NCI-H2107 (cell line): ENCODE measurements around the gene CNNM2.
"Not testable (repeated sequence)": the region's sequence is repeated elsewhere in the genome, so short reads cannot be mapped to it uniquely, and the experiment has no call there.

Source experiments
- DNase-seq: peaks from one replicate; lab custom pipeline; 2025; lab: John Stamatoyannopoulos, UW

Gene CNNM2

DNA sequence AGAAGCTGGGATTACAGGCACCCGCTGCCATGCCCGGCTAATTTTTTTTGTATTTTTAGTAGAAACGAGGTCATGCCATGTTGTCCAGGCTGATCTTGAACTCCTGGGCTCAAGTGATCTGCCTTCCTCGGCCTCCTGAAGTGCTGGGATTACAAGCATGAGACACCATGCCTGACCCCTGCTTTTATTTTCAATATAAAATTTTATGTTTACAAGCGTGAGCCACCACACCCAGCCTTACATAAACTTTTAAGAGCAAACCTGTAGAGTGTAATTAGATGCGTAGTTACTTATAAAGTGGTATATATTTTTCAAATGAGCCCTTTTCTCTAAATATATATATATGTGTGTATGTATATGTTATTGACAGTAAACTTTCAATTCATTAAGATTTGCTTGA, 8.7 kb downstream of the CNNM2 start:
- DNase-seq = no peak

DNA sequence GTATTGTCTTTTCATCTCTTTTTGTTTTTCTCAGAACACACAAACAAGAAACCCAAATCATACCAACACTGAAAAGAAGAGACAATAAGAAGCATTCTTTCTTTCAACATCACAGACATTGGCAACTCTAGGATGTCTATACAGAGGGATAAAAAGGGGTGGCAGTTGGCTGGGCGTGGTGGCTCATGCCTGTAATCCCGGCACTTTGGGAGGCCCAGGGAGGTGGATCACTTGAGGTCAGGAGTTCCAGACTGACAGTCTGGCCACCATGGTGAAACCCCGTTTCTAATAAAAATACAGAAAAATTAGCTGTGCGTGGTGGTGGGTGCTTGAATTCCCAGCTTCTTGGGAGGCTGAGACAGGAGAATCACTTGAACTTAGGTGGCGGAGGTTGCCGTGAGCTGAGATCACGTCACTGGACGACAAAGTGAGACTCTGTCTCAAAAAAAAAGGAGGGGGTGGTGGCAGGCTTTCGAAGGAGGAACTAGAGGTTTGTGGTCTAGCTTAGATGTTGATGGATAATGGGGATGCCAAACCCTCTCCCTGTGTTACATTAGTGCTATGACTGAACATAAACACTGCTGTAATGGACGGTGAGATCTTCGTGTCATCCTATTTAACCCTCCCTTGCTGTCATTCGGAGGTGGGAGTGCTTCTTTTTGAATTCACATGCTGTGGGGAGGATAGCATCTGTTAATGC, 9.4 kb downstream of the CNNM2 start:
- no peak for DNase-seq

DNA sequence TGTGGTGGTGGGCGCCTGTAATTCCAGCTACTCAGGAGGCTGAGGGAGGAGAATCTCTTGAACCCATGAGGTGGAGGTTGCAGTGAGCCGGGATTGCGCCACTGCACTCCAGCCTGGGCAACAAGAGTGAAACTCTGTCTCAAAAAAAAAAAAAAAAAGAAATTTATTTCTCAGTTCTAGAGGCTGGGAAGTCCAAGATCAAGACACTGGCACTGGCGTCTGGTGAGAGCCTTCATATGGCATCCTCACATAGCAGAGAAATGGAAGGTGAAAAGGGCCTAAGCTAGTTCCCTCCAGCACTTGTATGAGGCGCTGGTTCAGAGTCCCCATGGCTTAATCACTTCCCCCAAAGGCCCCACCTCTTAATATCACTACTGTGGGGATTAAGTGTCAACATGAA, 10.3 kb downstream of the CNNM2 start:
- not testable (repeated sequence) for DNase-seq

DNA sequence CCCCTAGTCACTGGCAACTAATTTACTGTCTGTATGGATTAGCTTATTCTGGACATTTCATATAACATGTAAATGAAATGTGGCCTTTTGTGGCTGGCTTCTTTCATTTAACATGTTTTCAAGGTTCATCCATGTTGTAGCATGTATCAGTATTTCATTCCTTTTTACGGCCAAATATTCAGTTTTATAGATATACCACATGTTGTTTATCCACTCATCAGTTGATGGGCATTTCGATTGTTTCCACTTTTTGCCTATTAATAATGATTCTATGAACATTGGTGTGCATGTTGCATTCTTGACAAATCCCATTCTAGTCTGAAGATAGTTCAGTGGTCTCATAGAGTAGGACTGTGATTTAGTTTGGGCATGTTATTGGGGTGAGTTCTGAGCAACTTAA, 12.6 kb downstream of the CNNM2 start:
- no peak for DNase-seq

DNA sequence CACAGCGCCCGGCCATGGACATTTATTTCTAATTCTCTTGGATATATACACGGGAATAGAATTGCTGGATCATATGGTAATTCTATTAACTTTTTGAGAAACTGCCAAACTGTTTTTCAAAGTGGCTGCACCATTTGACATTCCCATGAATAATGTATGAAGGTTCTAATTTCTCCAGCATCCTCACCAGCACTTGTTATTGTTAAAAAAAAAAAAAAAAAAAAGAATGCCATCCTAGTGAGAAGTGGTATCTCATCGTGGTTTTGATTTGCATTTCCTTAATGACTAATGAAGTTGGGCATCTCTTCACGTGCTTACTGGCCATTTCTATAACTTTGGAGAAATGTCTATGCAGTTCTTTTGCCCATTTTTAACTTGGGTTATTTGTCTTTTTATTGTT, 13.5 kb downstream of the CNNM2 start:
- no peak for DNase-seq

DNA sequence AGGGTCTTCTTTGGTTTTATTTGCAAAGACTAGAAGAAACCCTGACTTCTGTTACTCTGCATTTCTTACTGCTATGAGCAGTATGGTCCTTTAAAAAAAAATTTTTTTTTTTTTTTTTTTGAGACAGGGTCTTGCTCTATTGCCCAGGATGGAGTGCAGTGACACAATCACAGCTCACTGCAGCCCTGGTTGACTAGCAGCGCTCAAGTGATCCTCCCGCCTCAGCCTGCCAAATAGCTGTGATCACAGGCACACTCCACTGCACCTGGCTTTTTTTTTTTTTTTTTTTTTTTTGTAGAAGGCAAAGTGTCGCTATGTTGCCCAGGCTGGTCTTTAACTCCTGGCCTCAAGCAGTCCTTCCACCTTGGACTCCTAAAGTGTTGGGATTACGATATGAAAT, 17.4 kb downstream of the CNNM2 start:
- DNase-seq = no peak

DNA sequence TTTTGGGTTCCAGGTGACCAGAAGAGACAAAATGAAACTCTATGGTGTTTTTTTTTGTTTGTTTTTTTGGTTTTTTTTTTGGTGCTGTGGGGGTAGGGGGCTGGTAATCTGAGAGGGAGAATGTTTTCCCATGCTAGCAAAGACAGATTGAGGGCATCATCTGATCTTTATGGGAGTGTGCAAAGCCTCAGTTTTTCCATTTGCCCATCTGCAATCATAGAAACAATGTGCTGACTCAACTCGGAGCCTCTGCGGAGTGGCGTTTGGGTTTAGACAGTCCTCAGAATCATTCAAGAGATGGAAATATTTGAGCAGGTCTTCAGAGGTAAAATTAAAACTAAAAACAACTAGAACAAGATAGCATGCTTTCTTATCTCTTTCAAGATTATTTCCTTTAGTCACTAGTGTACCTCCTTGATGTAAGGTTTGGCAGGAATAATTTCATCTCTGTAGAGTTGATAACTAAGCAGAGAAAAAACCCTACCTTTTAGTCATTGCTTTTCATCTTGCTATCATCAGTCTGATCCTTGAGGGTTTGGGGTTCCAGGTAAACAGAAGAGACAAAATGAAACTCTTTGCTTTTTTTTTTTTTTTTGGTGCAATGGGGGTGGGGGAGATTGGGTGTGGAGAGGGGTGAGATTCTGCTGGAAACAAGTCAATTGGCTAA, 18.0 kb downstream of the CNNM2 start:
- no peak for DNase-seq

DNA sequence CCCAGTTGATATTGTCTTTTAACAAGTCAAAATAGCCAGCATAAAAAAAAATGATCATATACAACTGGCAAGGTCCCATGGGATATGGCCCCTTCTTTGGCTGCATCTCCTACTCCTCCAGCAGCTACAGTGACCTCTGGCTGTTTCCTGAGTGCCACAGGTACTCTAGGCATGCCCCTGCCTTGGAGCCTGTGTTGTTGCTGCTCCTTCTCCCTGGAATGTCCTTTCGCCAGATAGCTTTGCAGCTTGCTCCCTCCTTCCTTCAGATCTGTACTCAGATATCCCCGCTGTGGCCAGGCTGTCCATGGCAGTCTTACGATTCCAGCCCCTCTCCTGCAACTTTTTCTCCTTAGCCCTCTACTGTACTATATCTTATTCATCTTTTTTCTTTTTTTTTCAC, 23.3 kb downstream of the CNNM2 start:
- DNase-seq = no peak

DNA sequence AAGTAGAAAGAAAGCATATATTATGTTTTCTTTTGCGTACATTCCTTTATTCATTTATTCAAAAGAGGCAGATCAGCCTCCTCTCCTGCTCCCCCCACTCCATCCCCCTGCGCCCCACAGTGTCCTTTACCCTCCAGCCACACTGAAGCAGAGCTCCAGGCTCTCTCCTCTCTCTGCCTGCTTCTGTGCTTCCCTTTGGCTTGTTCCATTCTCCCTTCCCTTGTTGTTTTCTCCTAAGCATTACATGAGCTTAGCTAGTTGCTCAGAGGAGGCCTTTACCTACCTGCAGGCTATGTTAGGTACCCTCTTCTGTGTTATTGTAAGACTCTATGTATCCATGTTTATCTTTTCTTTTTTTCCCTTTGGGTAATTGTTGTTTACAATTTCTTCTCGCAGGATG, 27.4 kb downstream of the CNNM2 start:
- DNase-seq = no peak

DNA sequence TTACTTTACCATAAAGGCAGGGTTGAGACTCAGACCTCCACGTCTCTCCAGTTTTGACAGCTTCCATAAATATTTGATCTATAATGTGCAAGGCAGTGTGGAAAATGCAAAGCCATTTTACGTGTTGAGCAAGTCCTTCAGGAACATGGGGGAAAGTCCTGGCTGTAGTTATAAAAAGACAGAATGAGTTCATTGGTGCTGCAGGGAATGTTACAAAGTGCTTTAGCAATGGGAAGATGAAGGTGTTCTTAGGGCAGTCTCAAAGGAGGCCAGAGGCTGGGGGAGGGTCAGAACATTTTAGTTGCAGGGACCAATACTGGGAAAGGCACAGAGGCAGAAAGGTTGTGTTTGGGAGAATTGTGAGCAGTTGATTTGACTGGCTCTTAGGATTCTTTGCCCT, 27.9 kb downstream of the CNNM2 start:
- DNase-seq = no peak

DNA sequence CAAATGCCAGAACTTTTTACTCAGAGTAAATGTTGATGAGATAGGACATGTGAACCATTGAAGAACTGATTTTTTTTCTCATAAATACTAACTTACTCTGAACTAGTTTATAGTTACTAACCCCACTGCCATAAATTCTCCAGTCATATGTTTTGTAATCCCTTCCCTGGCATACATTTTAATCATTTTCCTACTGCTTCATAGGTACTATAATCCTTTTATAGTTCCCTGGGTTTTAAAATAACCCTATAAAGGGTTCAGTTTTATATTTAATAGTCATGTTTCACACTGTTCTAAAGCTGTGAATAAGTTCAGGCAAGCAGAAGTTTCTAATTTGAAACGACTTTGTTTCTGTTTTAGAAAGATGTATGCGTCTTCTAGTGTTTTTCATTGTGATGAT, 28.9 kb downstream of the CNNM2 start:
- no peak for DNase-seq

DNA sequence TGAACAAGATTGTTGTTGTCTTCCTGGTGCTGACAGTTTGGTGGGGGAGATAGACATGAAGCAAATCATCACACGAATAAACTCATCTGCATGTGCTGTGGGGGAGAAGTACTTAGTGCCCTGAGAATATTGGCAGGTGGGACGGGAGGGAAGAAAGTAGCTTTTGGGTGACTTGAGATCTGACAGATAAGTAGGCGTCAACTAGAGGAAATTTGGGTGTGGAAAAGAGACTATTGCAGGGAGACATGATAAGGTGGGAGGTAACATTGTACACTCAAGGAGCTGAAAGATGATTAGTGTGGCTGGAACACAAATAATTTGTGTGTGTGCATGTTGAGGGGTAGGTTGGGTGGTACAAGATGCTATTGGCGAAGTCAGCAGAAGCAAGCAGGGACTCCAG, 30.1 kb downstream of the CNNM2 start:
- no peak for DNase-seq

DNA sequence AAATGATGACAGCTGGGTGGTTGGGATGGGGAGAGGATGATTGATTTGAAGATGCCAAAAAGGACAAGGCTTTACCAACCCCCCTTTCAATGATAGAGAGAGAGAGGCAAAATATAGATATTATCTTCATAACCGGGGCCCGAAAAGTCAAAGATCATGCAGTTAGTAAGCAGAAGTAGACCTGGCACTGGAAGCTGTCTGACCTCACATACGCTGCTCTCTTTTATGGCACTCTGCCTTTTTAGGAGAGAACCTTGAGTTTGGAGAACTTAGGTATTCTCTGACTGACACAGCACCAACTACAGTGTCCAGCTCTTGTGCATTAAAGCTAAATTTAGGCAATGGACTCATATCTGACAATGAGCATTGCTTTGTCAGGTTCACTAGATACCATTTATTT, 30.7 kb downstream of the CNNM2 start:
- no peak for DNase-seq

DNA sequence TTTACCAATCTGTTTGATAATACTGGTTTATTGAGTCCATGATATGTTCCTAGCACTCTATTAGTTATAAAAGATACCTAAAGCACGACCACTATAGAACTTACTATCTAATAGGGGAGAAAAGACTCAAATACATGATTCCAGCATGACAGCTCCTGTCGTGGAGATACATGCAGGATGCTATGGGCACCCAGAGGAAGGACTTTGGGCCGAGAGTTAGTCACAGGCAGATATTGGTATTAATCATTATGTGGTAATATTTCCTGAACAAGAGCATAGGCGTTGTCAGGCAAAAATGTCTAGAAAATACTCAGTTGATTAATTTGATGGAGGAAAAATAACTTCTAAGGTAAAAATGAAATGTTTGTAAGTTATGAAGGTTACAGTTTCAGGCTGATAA, 31.8 kb downstream of the CNNM2 start:
- no peak for DNase-seq

DNA sequence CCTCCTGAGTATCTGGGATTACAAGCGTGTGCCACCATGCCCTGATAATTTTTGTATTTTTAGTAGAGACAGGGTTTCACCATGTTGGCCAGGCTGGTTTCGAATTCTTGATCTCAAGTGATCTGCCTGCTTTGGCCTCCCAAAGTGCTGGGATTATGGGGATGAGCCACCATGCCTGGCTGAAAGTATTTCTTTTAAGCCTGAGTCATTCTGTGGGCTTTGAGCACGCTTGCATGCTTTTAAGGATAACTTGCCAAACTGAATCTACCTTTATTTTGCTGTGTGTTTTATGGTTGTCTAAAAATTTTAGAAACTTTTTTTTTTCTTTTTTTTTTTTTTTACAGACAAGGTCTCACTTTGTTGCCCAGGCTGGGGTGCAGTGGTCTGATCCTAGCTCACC, 33.2 kb downstream of the CNNM2 start:
- DNase-seq = no peak

DNA sequence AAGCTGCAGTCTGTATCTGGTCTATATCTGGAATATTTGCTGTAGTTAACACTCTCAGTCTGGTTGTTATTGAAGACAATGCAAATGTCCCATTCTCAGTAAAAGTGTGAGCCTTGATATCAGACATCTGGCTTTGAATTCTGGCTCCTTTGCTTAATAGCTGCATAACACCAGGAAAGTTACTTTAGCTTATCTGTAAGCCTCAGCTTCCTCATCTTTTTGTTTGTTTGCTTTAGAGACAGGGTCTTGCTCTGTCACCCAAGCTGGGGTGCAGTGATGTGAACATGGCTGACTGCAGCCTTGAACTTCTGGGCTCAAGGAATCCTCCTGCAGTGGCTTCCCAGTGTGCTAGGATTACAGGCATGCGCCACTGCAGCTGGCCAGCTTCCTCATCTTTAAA, 41.3 kb downstream of the CNNM2 start:
- DNase-seq = no peak

DNA sequence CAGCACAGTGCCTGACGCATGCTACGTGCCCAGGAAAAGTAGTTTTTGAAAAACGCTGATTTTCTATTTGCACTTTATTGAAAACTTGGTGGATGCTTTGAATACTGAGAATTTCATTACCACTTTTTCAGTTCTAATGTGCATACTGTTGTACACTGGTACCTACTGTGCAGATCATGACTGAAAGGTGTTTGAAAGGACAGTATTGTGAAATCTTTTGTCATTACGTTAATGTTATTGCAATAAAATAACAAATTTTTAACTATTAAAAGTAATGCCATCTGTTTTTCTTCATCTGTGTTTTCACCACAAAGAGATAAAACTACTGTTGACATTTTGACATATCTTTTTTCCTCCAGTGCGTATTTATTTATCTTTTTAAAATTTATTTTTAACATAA, 42.1 kb downstream of the CNNM2 start:
- DNase-seq = no peak

DNA sequence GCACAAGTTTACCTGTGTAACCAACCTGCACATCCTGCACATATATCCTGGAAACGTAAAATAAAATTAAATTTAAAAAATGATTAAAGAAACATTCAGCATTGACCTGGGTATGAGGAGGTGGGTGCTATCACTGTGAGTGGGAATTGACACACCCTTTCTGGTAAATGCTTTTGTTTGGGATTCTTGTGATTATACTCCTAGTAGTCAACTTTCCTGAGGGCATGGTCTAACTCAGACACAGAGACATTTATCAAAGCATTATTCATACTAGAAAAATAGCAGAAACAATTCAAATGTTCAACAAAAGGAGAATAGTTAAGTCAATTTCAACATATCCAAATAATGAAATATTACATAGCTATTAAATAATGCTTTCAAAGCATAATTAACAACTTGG, 44.2 kb downstream of the CNNM2 start:
- DNase-seq = no peak

DNA sequence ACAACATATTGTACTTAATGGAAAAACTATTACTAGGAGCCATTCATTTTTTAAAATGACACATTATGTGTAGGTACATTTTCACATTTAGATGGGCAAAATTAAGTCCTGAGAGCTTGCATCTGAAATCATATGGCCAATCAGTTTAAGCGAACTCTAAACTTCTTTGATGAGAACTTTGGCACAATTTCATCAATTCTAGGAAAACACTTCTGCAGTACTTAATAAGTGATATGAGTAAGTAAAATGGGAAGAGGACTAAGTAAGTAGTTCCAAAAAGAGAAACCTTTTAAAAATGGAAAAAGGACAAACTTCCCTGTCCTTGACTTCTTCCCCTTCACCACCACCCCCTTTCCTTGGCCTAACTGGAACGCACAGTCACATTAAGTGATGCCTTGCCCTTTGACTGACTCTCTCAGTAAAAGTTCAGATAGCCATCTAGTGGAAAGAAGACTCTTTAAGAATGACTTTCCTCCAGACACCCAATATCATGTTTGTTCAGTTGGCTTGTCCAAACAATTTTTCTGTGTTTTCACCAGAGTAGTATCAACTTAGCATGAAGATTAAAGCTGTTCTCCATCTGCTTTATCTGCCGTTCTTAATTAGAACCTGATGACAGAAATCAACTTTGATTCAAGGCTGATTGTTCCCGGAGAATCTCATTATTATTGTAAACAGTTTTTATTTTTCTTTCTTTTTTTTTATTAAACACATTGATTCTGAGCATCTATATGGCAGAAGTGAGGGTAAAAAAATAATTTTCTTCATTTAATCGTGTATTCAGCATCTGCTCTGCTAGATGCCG, 45.1 kb downstream of the CNNM2 start:
- DNase-seq = no peak

DNA sequence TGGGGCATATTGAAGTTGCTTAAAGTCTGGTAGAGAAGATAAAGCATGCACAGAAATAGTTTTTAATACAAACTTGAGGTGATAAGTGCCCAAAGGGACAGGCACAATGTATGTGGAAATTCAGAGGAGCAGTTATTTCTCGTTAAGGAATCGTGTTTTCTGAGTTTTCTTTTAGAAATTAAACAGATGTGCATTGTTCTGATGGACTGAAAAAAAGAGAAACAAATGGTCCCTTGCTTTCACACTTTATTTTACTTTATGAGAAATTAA, 45.6 kb downstream of the CNNM2 start:
- no peak for DNase-seq

DNA sequence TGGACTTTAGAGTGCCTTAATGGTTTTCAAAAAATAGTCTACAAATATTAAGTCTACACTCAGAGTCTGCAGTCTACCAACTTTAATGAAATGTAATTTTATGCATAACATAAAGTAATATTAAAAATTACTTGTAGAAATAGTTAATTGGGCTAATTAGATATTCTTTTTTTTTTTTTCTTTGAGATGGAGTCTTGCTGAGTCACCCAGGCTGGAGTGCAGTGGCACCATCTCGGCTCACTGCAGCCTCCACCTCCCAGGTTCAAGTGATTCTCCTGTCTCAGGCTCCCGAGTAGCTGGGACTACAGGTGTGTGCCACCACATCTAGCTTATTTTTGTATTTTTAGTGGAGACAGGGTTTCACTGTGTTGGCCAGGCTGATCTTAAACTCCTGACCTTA, 46.0 kb downstream of the CNNM2 start:
- not testable (repeated sequence) for DNase-seq

DNA sequence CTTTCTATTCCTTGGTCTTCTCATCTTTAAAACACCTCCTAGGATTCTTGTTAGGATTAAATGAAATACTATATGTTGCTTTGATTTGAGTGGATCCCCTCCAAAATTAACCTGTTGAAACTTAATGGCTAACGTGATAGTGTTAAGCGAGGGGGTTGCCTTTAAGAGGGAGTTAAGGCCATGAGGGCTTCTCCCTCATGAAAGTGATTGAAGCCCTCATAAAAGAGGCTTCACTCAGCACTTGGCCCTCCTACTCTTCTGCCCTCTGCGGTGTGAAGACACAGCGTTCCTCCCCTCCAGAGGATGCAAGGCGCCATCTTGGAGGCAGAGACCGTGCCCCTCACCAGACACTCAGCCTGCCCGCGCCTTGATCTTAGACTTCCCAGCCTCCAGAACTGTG, 46.6 kb downstream of the CNNM2 start:
- no peak for DNase-seq

DNA sequence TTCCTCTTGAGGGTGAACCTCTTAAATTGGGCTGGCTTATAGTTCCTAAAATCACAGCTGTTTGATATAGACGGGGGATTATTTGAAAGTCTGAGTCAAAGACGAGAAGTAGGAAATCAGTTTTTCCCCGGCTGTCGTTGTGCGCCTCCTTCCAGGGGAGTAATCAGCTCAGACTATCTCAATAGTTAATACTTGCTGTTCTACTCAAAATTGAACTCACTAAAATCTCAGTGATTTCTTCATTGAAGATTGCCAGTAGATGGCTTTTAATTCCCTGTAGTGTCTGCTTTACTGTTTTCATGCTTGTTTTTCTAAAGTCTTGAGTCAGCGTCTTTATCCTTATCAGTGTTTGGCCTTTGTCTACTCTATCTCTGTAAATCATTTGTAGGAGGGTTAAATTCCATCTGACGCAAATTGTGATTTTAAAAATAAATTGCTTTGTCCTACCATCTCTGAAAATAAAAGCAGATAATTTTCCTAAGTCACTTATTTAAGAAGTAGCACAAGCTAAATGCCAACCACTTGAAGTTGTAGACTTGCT, 47.3 kb downstream of the CNNM2 start:
- DNase-seq = no peak
